GM12878 (cell line): ENCODE results near the gene ZNF407.

Source experiments
- ATF3 ChIP-seq: IDR thresholded peaks from 2 replicates; pipeline ENCODE4 v1.6.1; 2011; ENCODE audit warnings: low read depth, mild to moderate bottlenecking, low read length, moderate library complexity, borderline replicate concordance; ENCODE audit errors: extremely low read depth
- EED ChIP-seq: sonication (generic); IDR thresholded peaks from 2 replicates; pipeline ENCODE4 v1.6.1; 2016; ENCODE audit warnings: antibody characterized with exemption, low read depth
- EP300 ChIP-seq, 2 experiments: fragments of 150-350 bp in 1 of 2; IDR thresholded peaks; 2 replicates each; pipeline ENCODE4 v1.6.1; 2011 to 2012; ENCODE audit warnings: low read depth in 2 of 2, low read length in 2 of 2, borderline replicate concordance in 1 of 2, improper control_type of control experiment in 1 of 2, inconsistent platforms in 1 of 2; ENCODE audit not compliant: control insufficient read depth in 1 of 2
- EZH2 ChIP-seq: IDR thresholded peaks from 2 replicates; pipeline ENCODE4 v1.6.1; 2012; ENCODE audit warnings: low read depth, mild to moderate bottlenecking, control low read depth, inconsistent platforms, low read length, borderline replicate concordance; ENCODE audit not compliant: control insufficient read depth
- FOS ChIP-seq: IDR thresholded peaks from 3 replicates; pipeline ENCODE4 v1.6.1; 2011; ENCODE audit warnings: borderline replicate concordance; ENCODE audit not compliant: insufficient read length; ENCODE audit errors: extremely low read depth
- FOXM1 ChIP-seq: IDR thresholded peaks from 2 replicates; pipeline ENCODE4 v1.6.1; 2012; ENCODE audit warnings: low read depth, mild to moderate bottlenecking, inconsistent platforms, low read length, moderate library complexity
- NRF1 ChIP-seq: conservative IDR thresholded peaks from 2 replicates; pipeline ENCODE4 v1.6.1; 2011; ENCODE audit warnings: mild to moderate bottlenecking, low read depth, low read length, improper control_type of control experiment
- RCOR1 ChIP-seq: conservative IDR thresholded peaks from 2 replicates; pipeline ENCODE4 v1.6.1; 2012; ENCODE audit warnings: low read depth, low read length, improper control_type of control experiment
- ZNF207 ChIP-seq: fragments of 450-650 bp; IDR thresholded peaks from 2 replicates; pipeline ENCODE4 v1.6.1; 2014; ENCODE audit warnings: antibody characterized with exemption, mild to moderate bottlenecking, borderline replicate concordance
- ZNF274 ChIP-seq: IDR thresholded peaks from one replicate; pipeline ENCODE4 v1.8.0; 2011; ENCODE audit not compliant: insufficient read length, insufficient read depth
- TF ChIP-seq, protein P1 (sequence below): IDR thresholded peaks from 2 replicates; pipeline ENCODE4 v1.6.1; 2011; ENCODE audit warnings: low read depth, low read length, improper control_type of control experiment, borderline replicate concordance
- TF ChIP-seq, protein P2 (sequence below), 3 experiments: IDR thresholded peaks in 2 of 3; conservative IDR thresholded peaks in 1 of 3; 2 replicates each; pipeline ENCODE4 v1.5.1; 2011; ENCODE audit warnings: low read depth in 3 of 3, low read length in 3 of 3, mild to moderate bottlenecking in 3 of 3, control low read depth in 2 of 3, moderate library complexity in 2 of 3, inconsistent platforms in 1 of 3, mixed read lengths in 1 of 3; ENCODE audit not compliant: control insufficient read depth in 2 of 3, insufficient read depth in 1 of 3; ENCODE audit errors: extremely low read depth in 1 of 3

- no peak for TF ChIP-seq EED
- TF ChIP-seq, protein P1, sequence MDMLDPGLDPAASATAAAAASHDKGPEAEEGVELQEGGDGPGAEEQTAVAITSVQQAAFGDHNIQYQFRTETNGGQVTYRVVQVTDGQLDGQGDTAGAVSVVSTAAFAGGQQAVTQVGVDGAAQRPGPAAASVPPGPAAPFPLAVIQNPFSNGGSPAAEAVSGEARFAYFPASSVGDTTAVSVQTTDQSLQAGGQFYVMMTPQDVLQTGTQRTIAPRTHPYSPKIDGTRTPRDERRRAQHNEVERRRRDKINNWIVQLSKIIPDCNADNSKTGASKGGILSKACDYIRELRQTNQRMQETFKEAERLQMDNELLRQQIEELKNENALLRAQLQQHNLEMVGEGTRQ: no peak
- no peak for TF ChIP-seq FOXM1
- TF ChIP-seq, protein P2, sequence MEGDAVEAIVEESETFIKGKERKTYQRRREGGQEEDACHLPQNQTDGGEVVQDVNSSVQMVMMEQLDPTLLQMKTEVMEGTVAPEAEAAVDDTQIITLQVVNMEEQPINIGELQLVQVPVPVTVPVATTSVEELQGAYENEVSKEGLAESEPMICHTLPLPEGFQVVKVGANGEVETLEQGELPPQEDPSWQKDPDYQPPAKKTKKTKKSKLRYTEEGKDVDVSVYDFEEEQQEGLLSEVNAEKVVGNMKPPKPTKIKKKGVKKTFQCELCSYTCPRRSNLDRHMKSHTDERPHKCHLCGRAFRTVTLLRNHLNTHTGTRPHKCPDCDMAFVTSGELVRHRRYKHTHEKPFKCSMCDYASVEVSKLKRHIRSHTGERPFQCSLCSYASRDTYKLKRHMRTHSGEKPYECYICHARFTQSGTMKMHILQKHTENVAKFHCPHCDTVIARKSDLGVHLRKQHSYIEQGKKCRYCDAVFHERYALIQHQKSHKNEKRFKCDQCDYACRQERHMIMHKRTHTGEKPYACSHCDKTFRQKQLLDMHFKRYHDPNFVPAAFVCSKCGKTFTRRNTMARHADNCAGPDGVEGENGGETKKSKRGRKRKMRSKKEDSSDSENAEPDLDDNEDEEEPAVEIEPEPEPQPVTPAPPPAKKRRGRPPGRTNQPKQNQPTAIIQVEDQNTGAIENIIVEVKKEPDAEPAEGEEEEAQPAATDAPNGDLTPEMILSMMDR (IDR thresholded peaks at IDR 0.05 in 2 of 3, conservative IDR thresholded peaks at IDR 0.05 in 1 of 3; ENCODE audit: control insufficient read depth in 2 of 3, extremely low read depth in 1 of 3, insufficient read depth in 1 of 3, low read depth in 3 of 3, low read length in 3 of 3): no peak
- TF ChIP-seq ATF3: no peak
- no peak for TF ChIP-seq EP300 (IDR thresholded peaks at IDR 0.05; ENCODE audit: borderline replicate concordance in 1 of 2, control insufficient read depth in 1 of 2, low read depth in 2 of 2, low read length in 2 of 2)
- TF ChIP-seq NRF1: no peak
- TF ChIP-seq ZNF207: no peak
- no peak for TF ChIP-seq ZNF274
- TF ChIP-seq EZH2: no peak
- TF ChIP-seq FOS: no peak
- TF ChIP-seq RCOR1: no peak
Measured at GRCh38 chr18:74926051-74926450, 328.4 kb downstream of the ZNF407 start.
